PC-3 (cell line): ENCODE measurements around the gene UROC1. TPM values are rescaled to one million over a fixed set of nuclear protein-coding genes. Genes with fewer than 3 reads are reported as not detected.
A peak's percentile ranks its signal among the peaks of the same experiment; 100 is the strongest.

Source experiments
- ATAC-seq: fragments of 200-7000 bp; cut with Tn5 transposase; 2 replicates; pipeline ENCODE4 v1.9.1; 2020; ENCODE audit warnings: mild to moderate bottlenecking, moderate library complexity
- BruUV-seq: library from RNA; stranded (reverse); fragments of 400-500 nt; replicated peaks from 2 replicates; lab custom pipeline; 2021; lab: Mats Ljungman, UMichigan
- CTCF ChIA-PET: fragments of 300-600 bp; sonication (Branson Sonifier 250); formaldehyde crosslinking; loops from one replicate; lab custom pipeline; 2022; ENCODE audit warnings: antibody characterized with exemption; lab: Charles Lee
- POLR2A ChIA-PET: fragments of 300-600 bp; sonication (Branson Sonifier 250); formaldehyde crosslinking; loops from one replicate; lab custom pipeline; 2022; ENCODE audit warnings: antibody characterized with exemption; ENCODE audit not compliant: unreplicated experiment; lab: Charles Lee
- DNase-seq: peaks from one replicate; pipeline ENCODE4 v3.0.0-alpha.2; 2015
- H2AFZ ChIP-seq: fragments of 300-600 bp; sonication (generic); 2 replicates; pipeline ENCODE4 v1.6.0; 2016; ENCODE audit warnings: antibody characterized with exemption, low read length
- H3F3A ChIP-seq: fragments of 300-600 bp; sonication (generic); one replicate; pipeline ENCODE4 v1.6.0; 2017; ENCODE audit warnings: antibody characterized with exemption, low read length, control low read depth, mild to moderate bottlenecking; ENCODE audit not compliant: unreplicated experiment
- H3K27ac ChIP-seq: fragments of 300-600 bp; sonication (generic); 2 replicates; pipeline ENCODE4 v1.5.1; 2016; ENCODE audit warnings: mild to moderate bottlenecking, low read length
- H3K27me3 ChIP-seq: fragments of 300-600 bp; sonication (generic); 2 replicates; pipeline ENCODE4 v1.6.1; 2016; ENCODE audit warnings: low read length, mixed read lengths
- H3K36me3 ChIP-seq: fragments of 300-600 bp; sonication (generic); 2 replicates; pipeline ENCODE4 v1.6.1; 2016; ENCODE audit warnings: low read depth, mixed run types, low read length, mixed read lengths
- H3K4me1 ChIP-seq: fragments of 300-600 bp; sonication (generic); 2 replicates; pipeline ENCODE4 v1.5.1; 2016; ENCODE audit warnings: low read length; ENCODE audit not compliant: insufficient read depth
- H3K4me2 ChIP-seq: fragments of 300-600 bp; sonication (generic); 2 replicates; pipeline ENCODE4 v1.6.0; 2016; ENCODE audit warnings: low read length
- H3K4me3 ChIP-seq: fragments of 300-600 bp; sonication (generic); 2 replicates; pipeline ENCODE4 v1.5.1; 2016; ENCODE audit warnings: mild to moderate bottlenecking, low read length, mixed read lengths
- H3K79me2 ChIP-seq: fragments of 300-600 bp; sonication (generic); 2 replicates; pipeline ENCODE4 v1.6.1; 2017; ENCODE audit warnings: low read length, mixed read lengths
- H3K9ac ChIP-seq: fragments of 300-600 bp; sonication (generic); 2 replicates; pipeline ENCODE4 v1.6.0; 2016; ENCODE audit warnings: mild to moderate bottlenecking, low read length
- H3K9me2 ChIP-seq: fragments of 300-600 bp; sonication (generic); replicated peaks from 2 replicates; pipeline ENCODE4 v1.6.1; 2016; ENCODE audit warnings: mixed run types, low read length, mixed read lengths
- H3K9me3 ChIP-seq: fragments of 300-600 bp; sonication (generic); 2 replicates; pipeline ENCODE4 v1.6.1; 2016; ENCODE audit warnings: low read length, mixed read lengths
- H4K20me1 ChIP-seq: fragments of 300-600 bp; sonication (generic); 2 replicates; pipeline ENCODE4 v1.6.1; 2016; ENCODE audit warnings: low read length, mixed read lengths
- EZH2 ChIP-seq: fragments of 300-600 bp; sonication (generic); IDR thresholded peaks from one replicate; pipeline ENCODE4 v1.6.1; 2017; ENCODE audit warnings: antibody characterized with exemption, mild to moderate bottlenecking, low read length; ENCODE audit not compliant: unreplicated experiment
- EZH2phosphoT487 ChIP-seq: fragments of 300-600 bp; sonication (generic); IDR thresholded peaks from 2 replicates; pipeline ENCODE4 v1.6.1; 2018; ENCODE audit warnings: mild to moderate bottlenecking, antibody characterized with exemption, low read length, borderline replicate concordance
- intact Hi-C: fragments of 100-400 bp; cut with micrococcal nuclease; formaldehyde crosslinking; loops from 2 replicates; pipeline ENCODE4 v1.9.0; 2023
- total RNA-seq: library from RNA; depleted of rRNA; stranded (reverse); fragments of >200 nt; gene quantifications from 2 replicates; pipeline ENCODE4 v1.2.3, GENCODE V29; 2014
- TF ChIP-seq, protein P1 (sequence below): fragments of 300-600 bp; sonication (generic); conservative IDR thresholded peaks from 2 replicates; pipeline ENCODE4 v1.5.1; 2017; ENCODE audit warnings: antibody characterized with exemption, low read depth, mild to moderate bottlenecking, low read length

The UROC1 gene
- total RNA-seq, 1 experiment from 2014 or later, result not detected

DNA sequence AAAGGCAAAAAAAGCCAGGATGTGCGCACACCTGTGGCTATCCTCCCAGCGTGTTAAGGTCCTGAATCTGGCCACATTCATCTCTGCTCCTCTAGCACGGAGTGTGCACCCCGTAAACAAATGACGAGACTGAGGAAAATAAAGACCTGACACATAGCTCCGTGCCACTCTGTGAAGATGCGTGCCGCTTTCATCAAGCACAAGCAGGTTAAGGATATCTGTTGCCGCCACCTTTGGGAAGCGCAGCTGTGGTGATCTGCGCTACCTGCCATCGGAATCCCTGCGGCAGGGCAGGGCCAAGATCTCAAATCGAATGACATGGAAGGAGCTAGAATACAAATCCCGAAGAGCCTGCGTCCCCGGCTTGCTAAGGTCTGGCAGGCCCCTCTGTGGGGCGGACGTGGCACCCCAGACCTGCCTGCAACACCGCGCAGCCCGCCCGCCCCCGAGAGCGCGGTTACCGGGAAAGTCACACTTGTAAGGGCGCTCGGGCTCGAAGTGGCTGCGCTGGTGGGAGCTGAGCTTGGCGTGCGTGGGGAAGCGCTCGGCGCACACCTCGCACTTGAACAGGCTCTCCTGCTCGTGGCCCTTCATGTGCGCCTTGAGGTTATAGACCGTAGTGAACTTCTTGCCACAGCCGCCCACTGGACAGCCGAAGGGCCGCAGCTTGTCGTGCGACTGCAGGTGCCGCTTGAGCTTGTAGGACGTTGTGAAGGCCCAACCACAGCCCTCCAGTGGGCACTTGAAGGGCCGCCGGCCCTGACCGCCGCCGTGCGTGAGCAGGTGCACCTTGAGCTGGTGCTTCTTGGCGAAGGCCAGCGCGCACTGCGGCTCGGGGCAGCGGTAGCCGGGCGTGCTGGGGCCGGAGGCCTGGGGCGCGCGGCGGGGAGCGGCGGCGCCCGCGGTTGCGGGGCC, 42.8 kb downstream of the UROC1 start:
- Histone ChIP-seq H3K9me3 (no peaks in the 10 kb centered on the region), H3K79me2 (peaks cover 49% of the 10 kb centered on the region), H3K27ac (no peak overlapping the region), H2AFZ (no peak overlapping the region), H3K4me2 (peak overlapping the region; percentile 86), H3K27me3 (no peaks in the 10 kb centered on the region), H3K9me2 (no peaks in the 10 kb centered on the region), H4K20me1 (peaks cover 23% of the 10 kb centered on the region), H3K36me3 (peaks cover 10% of the 10 kb centered on the region; the same call in 1 of the 2 replicates), H3F3A (no peaks in the 10 kb centered on the region), H3K4me1 (peaks cover 20% of the 10 kb centered on the region), H3K4me3 (peak overlapping the region; percentile 77), H3K9ac (peak overlapping the region; percentile 57)
- CTCF ChIA-PET, result no interaction called here
- POLR2A ChIA-PET, result no interaction called here
- BruUV-seq, result TSS peak; percentile 45
- TF ChIP-seq EZH2phosphoT487, result no peak
- no peak for TF ChIP-seq EZH2
- TF ChIP-seq, protein P1, sequence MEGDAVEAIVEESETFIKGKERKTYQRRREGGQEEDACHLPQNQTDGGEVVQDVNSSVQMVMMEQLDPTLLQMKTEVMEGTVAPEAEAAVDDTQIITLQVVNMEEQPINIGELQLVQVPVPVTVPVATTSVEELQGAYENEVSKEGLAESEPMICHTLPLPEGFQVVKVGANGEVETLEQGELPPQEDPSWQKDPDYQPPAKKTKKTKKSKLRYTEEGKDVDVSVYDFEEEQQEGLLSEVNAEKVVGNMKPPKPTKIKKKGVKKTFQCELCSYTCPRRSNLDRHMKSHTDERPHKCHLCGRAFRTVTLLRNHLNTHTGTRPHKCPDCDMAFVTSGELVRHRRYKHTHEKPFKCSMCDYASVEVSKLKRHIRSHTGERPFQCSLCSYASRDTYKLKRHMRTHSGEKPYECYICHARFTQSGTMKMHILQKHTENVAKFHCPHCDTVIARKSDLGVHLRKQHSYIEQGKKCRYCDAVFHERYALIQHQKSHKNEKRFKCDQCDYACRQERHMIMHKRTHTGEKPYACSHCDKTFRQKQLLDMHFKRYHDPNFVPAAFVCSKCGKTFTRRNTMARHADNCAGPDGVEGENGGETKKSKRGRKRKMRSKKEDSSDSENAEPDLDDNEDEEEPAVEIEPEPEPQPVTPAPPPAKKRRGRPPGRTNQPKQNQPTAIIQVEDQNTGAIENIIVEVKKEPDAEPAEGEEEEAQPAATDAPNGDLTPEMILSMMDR, result no peak
- DNase-seq, result peak; percentile 7
- intact Hi-C loops, result loop anchor here (5.0 kb wide), 1 partner anchor 557 kb away; no protein-coding TSS in a partner anchor
- ATAC-seq, result peak; percentile 16

DNA sequence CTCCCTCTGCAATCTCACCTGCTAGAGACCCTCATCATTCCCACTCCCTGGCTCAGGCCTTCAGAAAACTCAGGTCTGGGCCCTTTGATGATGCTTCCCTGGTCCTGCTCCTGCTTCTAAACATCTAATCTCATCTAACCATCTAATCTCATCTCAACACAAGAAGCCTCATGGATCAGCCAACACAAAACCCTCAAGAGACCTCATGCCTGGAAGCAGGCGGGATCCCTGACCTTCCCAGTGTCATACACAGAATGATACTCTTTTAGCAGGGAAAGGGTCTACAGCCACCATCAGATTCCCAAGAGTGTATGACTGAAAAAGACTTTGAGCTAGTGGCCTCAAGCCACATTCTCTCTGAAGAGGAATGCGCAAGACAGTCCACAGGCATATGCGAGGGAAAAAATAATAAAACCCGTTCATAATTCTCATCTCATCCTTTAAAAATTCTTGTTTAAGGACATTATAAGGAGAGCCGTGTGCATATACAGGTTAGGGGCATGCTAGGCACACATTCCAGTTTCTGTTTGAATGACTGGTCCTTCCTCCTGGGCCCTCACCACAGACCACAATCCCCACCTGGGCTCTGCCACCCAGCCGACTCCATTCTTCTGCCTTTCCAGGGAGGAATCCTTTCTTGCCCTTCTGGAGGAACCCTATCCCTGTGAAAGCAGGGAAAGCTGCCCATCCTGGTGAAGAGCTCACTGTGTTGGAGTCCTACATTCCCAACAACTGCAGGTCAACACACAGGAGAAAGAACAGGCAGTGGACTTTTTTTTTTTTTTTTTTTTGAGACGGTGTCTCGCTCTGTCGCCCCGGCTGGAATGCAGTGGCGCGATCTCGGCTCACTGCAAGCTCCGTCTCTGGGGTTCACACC, 44.0 kb downstream of the UROC1 start:
- no peak overlapping the region for H2AFZ ChIP-seq
- no peak overlapping the region for H3K27ac ChIP-seq
- H3K9ac ChIP-seq, result peak overlapping the region; percentile 57; the same call in 1 of the 2 replicates
- H3K4me3 ChIP-seq, result peak overlapping the region; percentile 77
- no peaks in the 10 kb centered on the region for H3K27me3 ChIP-seq
- peaks cover 23% of the 10 kb centered on the region for H4K20me1 ChIP-seq
- intact Hi-C loops, result no loop called here
- peak overlapping the region; percentile 86 for H3K4me2 ChIP-seq
- ChIA-PET CTCF (no interaction called here), POLR2A (no interaction called here)
- no peak for ATAC-seq
- peaks cover 20% of the 10 kb centered on the region for H3K4me1 ChIP-seq
- BruUV-seq, result no TSS peak
- TF ChIP-seq, protein P1, result no peak
- TF ChIP-seq EZH2phosphoT487 (no peak), EZH2 (no peak)
- peaks cover 14% of the 10 kb centered on the region; the same call in 1 of the 2 replicates for H3K36me3 ChIP-seq
- no peaks in the 10 kb centered on the region for H3F3A ChIP-seq
- peak; percentile 22 for DNase-seq
- peaks cover 60% of the 10 kb centered on the region for H3K79me2 ChIP-seq
- H3K9me2 ChIP-seq, result no peaks in the 10 kb centered on the region
- H3K9me3 ChIP-seq, result no peaks in the 10 kb centered on the region
